Measurements from ENCODE around the gene PARVA. TPM values are rescaled to one million over a fixed set of nuclear protein-coding genes. Genes with fewer than 3 reads are reported as not detected.

Gene PARVA
- total RNA-seq, 1 experiment from 2014 or later = 18.1 TPM

DNA sequence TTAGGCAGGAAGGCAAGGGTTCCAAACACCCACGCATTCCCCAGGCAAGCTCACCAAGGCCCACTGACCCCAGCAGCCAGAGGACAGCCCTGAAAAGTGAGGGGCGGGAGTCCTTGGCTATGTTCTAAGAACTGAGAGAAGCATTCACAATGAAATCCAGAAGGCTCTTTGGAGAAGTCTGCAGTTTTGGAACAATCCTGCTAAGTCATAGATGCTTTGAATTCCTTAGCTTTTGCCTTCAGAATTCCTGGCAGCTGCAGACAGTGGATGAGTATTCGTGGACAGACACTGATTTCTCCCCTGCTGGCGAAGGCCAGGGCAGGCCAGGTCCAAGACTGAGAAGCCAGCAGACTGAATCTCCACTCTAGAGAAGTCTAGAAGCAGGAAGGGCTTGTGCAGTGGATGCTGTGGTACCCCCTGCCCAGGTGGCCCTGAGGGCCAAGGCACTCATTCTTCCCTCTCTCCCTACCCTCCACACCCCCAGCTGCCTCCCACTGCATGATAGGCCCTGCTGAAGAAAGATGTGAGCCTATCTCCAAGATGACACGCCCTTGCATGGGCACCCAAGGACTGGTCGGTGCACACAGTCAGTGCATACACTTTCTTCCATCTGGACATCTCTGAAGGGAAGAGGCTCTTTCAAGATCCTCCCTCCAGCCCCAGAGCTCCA lies 163.7 kb downstream of the PARVA start:
- Histone ChIP-seq H2BK5ac (ENCODE audit: insufficient read length, low read length) (no peak overlapping the region), H4K8ac (replicated peaks; ENCODE audit: insufficient read length, low read depth, low read length) (no peak overlapping the region), H3K4ac (ENCODE audit: low read depth, low read length) (no peak overlapping the region), H2AFZ (ENCODE audit: low read length) (no peak overlapping the region), H4K91ac (ENCODE audit: insufficient read length, low read depth, low read length) (no peak overlapping the region), H2BK20ac (ENCODE audit: low read depth, low read length, poor library complexity, severe bottlenecking) (no peak overlapping the region), H2BK12ac (ENCODE audit: insufficient read length, low read depth, low read length) (no peak overlapping the region), H2AK5ac (ENCODE audit: insufficient read length, low read length) (no peak overlapping the region), H3K9me3 (ENCODE audit: control insufficient read depth, low read depth, low read length) (no peaks in the 10 kb centered on the region), H3K27ac (ENCODE audit: insufficient read length, low read depth, low read length) (no peak overlapping the region), H2BK120ac (ENCODE audit: low read depth, low read length, poor library complexity, severe bottlenecking) (no peak overlapping the region), H3K18ac (ENCODE audit: insufficient read length, low read depth, low read length) (no peak overlapping the region), H4K5ac (ENCODE audit: insufficient read length, low read depth, low read length) (no peak overlapping the region), H3K23me2 (ENCODE audit: insufficient read length, low read depth, low read length, poor library complexity, severe bottlenecking) (no peaks in the 10 kb centered on the region), H4K20me1 (ENCODE audit: control insufficient read depth, insufficient read depth, insufficient read length) (no peaks in the 10 kb centered on the region), H3T11ph (ENCODE audit: low read length) (no peak overlapping the region), H3K14ac (ENCODE audit: insufficient read depth, low read length) (no peak overlapping the region; the same call in 1 of the 2 replicates), H3K4me1 (ENCODE audit: insufficient read depth, low read length) (no peaks in the 10 kb centered on the region), H3K79me2 (ENCODE audit: insufficient read depth, low read length) (no peaks in the 10 kb centered on the region), H3K56ac (ENCODE audit: insufficient read length, low read depth, low read length) (no peak overlapping the region), H2BK15ac (ENCODE audit: low read depth, low read length) (no peak overlapping the region), H3K79me1 (ENCODE audit: insufficient read depth, low read depth, low read length, poor library complexity, severe bottlenecking) (no peaks in the 10 kb centered on the region), H3K27me3 (ENCODE audit: insufficient read depth, low read length) (no peaks in the 10 kb centered on the region), H3K9ac (ENCODE audit: extremely low read depth, insufficient read length, low read length) (no peak overlapping the region), H3K23ac (ENCODE audit: insufficient read length, low read depth, low read length) (no peak overlapping the region), H3K4me2 (ENCODE audit: insufficient read depth, insufficient read length, low read length) (no peak overlapping the region)
- H3K4me3 Mint-ChIP-seq = no peak overlapping the region
- no peak overlapping the region for H3K27ac Mint-ChIP-seq
- no peaks in the 10 kb centered on the region for H3K9me3 Mint-ChIP-seq
- no peak for DNase-seq
- H3K4me1 Mint-ChIP-seq = peaks cover 3 to 8% of the 10 kb centered on the region in 2 experiments; a peak in 3 of 4 replicates
- H3K36me3 Mint-ChIP-seq (ENCODE audit: insufficient read depth in 1 of 3, low read depth in 3 of 3) = no peaks in the 10 kb centered on the region
- no CpG with 5 or more reads among the region's 6 CpGs for WGBS (ENCODE audit: extremely low coverage, insufficient read length, low lambda C conversion rate)
- TF ChIP-seq, protein P1, sequence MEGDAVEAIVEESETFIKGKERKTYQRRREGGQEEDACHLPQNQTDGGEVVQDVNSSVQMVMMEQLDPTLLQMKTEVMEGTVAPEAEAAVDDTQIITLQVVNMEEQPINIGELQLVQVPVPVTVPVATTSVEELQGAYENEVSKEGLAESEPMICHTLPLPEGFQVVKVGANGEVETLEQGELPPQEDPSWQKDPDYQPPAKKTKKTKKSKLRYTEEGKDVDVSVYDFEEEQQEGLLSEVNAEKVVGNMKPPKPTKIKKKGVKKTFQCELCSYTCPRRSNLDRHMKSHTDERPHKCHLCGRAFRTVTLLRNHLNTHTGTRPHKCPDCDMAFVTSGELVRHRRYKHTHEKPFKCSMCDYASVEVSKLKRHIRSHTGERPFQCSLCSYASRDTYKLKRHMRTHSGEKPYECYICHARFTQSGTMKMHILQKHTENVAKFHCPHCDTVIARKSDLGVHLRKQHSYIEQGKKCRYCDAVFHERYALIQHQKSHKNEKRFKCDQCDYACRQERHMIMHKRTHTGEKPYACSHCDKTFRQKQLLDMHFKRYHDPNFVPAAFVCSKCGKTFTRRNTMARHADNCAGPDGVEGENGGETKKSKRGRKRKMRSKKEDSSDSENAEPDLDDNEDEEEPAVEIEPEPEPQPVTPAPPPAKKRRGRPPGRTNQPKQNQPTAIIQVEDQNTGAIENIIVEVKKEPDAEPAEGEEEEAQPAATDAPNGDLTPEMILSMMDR (conservative IDR thresholded peaks at IDR 0.05) = no peak
- peaks cover 12% of the 10 kb centered on the region for H3K27me3 Mint-ChIP-seq (ENCODE audit: low read depth)
